ENCODE measurements around the gene CCDC6. TPM values are rescaled to one million over a fixed set of nuclear protein-coding genes. Genes with fewer than 3 reads are reported as not detected.

Gene CCDC6
- total and polyA plus RNA-seq, 9 of the 15 experiments (the other 6 are each of a cell fraction or from before 2014, with no cell fraction given): 10.4 to 41.0 (median 20.9) TPM

- TF ChIP-seq ZBTB40 (IDR thresholded peaks at IDR 0.05) (peak; percentile 18; the same call in 1 of the 2 replicates), ZBTB40 (CRISPR knock-in tag; IDR thresholded peaks at IDR 0.05) (no peak), ZNF277 (CRISPR knock-in tag; IDR thresholded peaks at IDR 0.05; ENCODE audit: borderline replicate concordance) (no peak), RNF2 (IDR thresholded peaks at IDR 0.05) (no peak), SP2 (IDR thresholded peaks at IDR 0.05; ENCODE audit: extremely low read depth, low read depth, low read length, poor library complexity, severe bottlenecking) (no peak), MECOM (CRISPR knock-in tag; IDR thresholded peaks at IDR 0.05) (no peak), ZHX1 (conservative IDR thresholded peaks at IDR 0.05; ENCODE audit: low read length) (no peak), ZNF224 (CRISPR knock-in tag; IDR thresholded peaks at IDR 0.05) (no peak), MLX (CRISPR knock-in tag; conservative IDR thresholded peaks at IDR 0.05) (no peak), ZNF740 (CRISPR knock-in tag; IDR thresholded peaks at IDR 0.05) (peak; percentile 68; the same call in 1 of the 2 replicates), ZNF740 (tag; IDR thresholded peaks at IDR 0.05) (peak in 1 of 2 experiments; percentile 78; a peak in 2 of 4 replicates), TAL1 (IDR thresholded peaks at IDR 0.05) (no peak)
These were observed 20.8 kb downstream of the CCDC6 start (continued) for GRCh38 chr10:59885430-59886134.
